Keratinocyte (primary cell): Measurements from ENCODE around the gene SH3RF1.

ENCODE experiments used
- CTCF ChIP-seq, 3 experiments: IDR thresholded peaks in 1 of 3; conservative IDR thresholded peaks in 1 of 3; optimal IDR thresholded peaks in 1 of 3; 2 replicates in 2 of 3; 3 replicates in 1 of 3; pipeline versions ENCODE3 to v1.5.1; 2011; ENCODE audit warnings: low read length in 3 of 3, mild to moderate bottlenecking in 3 of 3, moderate library complexity in 2 of 3, control low read depth in 1 of 3, inconsistent platforms in 1 of 3; ENCODE audit not compliant: insufficient read depth in 2 of 3; ENCODE audit errors: extremely low read depth in 1 of 3
- EZH2 ChIP-seq: IDR thresholded peaks from one replicate; pipeline ENCODE4 v1.6.1; 2012; ENCODE audit warnings: inconsistent platforms, mild to moderate bottlenecking, low read length, moderate library complexity

- TF ChIP-seq EZH2 (no peak), CTCF (optimal IDR thresholded peaks at IDR 0.05 in 1 of 3, IDR thresholded peaks at IDR 0.05 in 1 of 3, conservative IDR thresholded peaks at IDR 0.05 in 1 of 3; ENCODE audit: extremely low read depth in 1 of 3, insufficient read depth in 2 of 3, low read length in 3 of 3) (no peak)
Measured at GRCh38 chr4:169054879-169055278, 215.9 kb downstream of the SH3RF1 start.
